Glutamatergic neuron (in vitro differentiated cells): ENCODE results near the gene TRMT44. TPM values are rescaled to one million over a fixed set of nuclear protein-coding genes. Genes with fewer than 3 reads are reported as not detected.
"Not testable (repeated sequence)": the region's sequence is repeated elsewhere in the genome, so short reads cannot be mapped to it uniquely, and the experiment has no call there.

Experiments used
- DNase-seq: peaks from one replicate; pipeline ENCODE4 v3.0.0; 2022
- H3K27ac Mint-ChIP-seq: one replicate; pipeline ENCODE4 v1.8.0; 2020; ENCODE audit warnings: mild to moderate bottlenecking, mixed read lengths, inconsistent platforms; ENCODE audit not compliant: unreplicated experiment
- H3K27me3 Mint-ChIP-seq: one replicate; pipeline ENCODE4 v1.8.0; 2020; ENCODE audit warnings: mild to moderate bottlenecking, moderate library complexity, mixed read lengths, inconsistent platforms; ENCODE audit not compliant: unreplicated experiment
- H3K36me3 Mint-ChIP-seq: one replicate; pipeline ENCODE4 v1.8.0; 2020; ENCODE audit warnings: mild to moderate bottlenecking, mixed read lengths, inconsistent platforms; ENCODE audit not compliant: unreplicated experiment
- H3K4me1 Mint-ChIP-seq: one replicate; pipeline ENCODE4 v1.8.0; 2020; ENCODE audit warnings: mild to moderate bottlenecking, low read depth, mixed read lengths, inconsistent platforms; ENCODE audit not compliant: unreplicated experiment
- H3K4me3 Mint-ChIP-seq: one replicate; pipeline ENCODE4 v1.8.0; 2020; ENCODE audit warnings: mild to moderate bottlenecking, mixed read lengths, inconsistent platforms; ENCODE audit not compliant: unreplicated experiment
- H3K9me3 Mint-ChIP-seq: one replicate; pipeline ENCODE4 v1.8.0; 2020; ENCODE audit warnings: mild to moderate bottlenecking, moderate library complexity, mixed read lengths, inconsistent platforms; ENCODE audit not compliant: unreplicated experiment
- total RNA-seq: library from RNA; stranded (reverse); fragmentation: NEBNext Ultra II Directional; extraction: Animal tissue kit (Norgen Biotek cat#: 25700); gene quantifications from one replicate; pipeline ENCODE4 v1.2.1, GENCODE V29; 2021; ENCODE audit not compliant: unreplicated experiment
- TF ChIP-seq, protein P1 (sequence below): fragments of 200-600 bp; sonication (generic); IDR thresholded peaks from one replicate; pipeline ENCODE4 v1.5.0; 2021; ENCODE audit not compliant: partially characterized antibody, unreplicated experiment

TRMT44 gene
- total RNA-seq, 1 donor from 2014 or later = 23.3 TPM

DNA sequence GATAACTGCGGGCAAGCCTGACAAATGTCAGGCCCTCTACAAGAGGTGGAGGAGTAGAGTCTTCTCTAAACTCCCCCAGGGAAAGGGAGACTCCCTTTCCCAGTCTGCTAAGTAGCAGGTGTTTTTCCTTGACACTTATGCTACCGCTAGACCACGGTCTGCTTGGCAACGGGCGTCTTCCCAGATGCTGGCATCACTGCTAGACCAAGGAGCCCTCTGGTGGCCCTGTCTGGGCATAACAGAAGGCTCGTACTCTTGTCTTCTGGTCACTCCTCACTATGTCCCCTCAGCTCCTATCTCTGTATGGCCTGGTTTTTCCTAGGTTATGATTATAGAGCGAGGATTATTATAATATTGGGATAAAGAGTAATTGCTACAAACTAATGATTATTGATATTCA, 33.7 kb upstream of the TRMT44 start:
- not testable (repeated sequence) for H3K9me3 Mint-ChIP-seq, H3K27me3 Mint-ChIP-seq, H3K36me3 Mint-ChIP-seq, H3K4me3 Mint-ChIP-seq, H3K27ac Mint-ChIP-seq
- DNase-seq = peak; percentile 75
- peaks cover 32% of the 10 kb centered on the region for H3K4me1 Mint-ChIP-seq
- TF ChIP-seq, protein P1, sequence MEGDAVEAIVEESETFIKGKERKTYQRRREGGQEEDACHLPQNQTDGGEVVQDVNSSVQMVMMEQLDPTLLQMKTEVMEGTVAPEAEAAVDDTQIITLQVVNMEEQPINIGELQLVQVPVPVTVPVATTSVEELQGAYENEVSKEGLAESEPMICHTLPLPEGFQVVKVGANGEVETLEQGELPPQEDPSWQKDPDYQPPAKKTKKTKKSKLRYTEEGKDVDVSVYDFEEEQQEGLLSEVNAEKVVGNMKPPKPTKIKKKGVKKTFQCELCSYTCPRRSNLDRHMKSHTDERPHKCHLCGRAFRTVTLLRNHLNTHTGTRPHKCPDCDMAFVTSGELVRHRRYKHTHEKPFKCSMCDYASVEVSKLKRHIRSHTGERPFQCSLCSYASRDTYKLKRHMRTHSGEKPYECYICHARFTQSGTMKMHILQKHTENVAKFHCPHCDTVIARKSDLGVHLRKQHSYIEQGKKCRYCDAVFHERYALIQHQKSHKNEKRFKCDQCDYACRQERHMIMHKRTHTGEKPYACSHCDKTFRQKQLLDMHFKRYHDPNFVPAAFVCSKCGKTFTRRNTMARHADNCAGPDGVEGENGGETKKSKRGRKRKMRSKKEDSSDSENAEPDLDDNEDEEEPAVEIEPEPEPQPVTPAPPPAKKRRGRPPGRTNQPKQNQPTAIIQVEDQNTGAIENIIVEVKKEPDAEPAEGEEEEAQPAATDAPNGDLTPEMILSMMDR = peak; percentile 59

DNA sequence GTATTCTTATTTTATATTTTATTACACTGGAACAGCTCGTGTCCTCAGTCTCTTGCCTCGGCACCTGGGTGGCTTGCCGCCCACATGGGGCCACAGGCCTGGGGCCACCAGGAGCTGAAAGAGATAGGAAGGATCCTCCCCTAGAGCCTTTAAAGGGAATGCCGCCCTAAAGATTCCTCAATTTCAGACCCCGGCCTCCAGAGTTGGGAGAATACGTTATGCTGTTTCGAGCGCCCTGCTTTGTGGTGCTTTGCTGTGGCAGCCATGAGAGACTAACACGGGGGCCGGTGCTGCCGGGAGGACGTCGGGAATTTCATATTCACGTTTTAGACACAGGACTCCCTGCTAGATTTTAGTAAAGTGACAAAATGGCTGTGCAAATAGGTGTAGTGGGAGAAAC, 33.3 kb upstream of the TRMT44 start:
- Mint-ChIP-seq H3K27me3 (peaks cover 1% of the 10 kb centered on the region), H3K4me1 (peaks cover 33% of the 10 kb centered on the region), H3K27ac (no peak overlapping the region), H3K36me3 (peaks cover 10% of the 10 kb centered on the region), H3K4me3 (no peak overlapping the region), H3K9me3 (peaks cover 7% of the 10 kb centered on the region)
- TF ChIP-seq, protein P1 = no peak
- no peak for DNase-seq

GRCh38 chr4:8407756-8408155, 32.8 kb upstream of the TRMT44 start:
- DNase-seq = no peak
- TF ChIP-seq, protein P1 = no peak
- H3K9me3 Mint-ChIP-seq = peaks cover 7% of the 10 kb centered on the region
- H3K4me1 Mint-ChIP-seq = peaks cover 33% of the 10 kb centered on the region
- no peak overlapping the region for H3K27ac Mint-ChIP-seq
- no peak overlapping the region for H3K4me3 Mint-ChIP-seq
- H3K36me3 Mint-ChIP-seq = peaks cover 12% of the 10 kb centered on the region
- H3K27me3 Mint-ChIP-seq = peaks cover 3% of the 10 kb centered on the region

GRCh38 chr4:8409264-8410065, 31.1 kb upstream of the TRMT44 start:
- no peak for DNase-seq
- H3K27me3 Mint-ChIP-seq = peaks cover 7% of the 10 kb centered on the region
- peaks cover 20% of the 10 kb centered on the region for H3K36me3 Mint-ChIP-seq
- TF ChIP-seq, protein P1 = no peak
- H3K9me3 Mint-ChIP-seq = peaks cover 9% of the 10 kb centered on the region
- H3K4me3 Mint-ChIP-seq = no peak overlapping the region
- peaks cover 26% of the 10 kb centered on the region for H3K4me1 Mint-ChIP-seq
- peak overlapping the region; percentile 28 for H3K27ac Mint-ChIP-seq

- peaks cover 24% of the 10 kb centered on the region for H3K36me3 Mint-ChIP-seq
- no peak overlapping the region for H3K27ac Mint-ChIP-seq
- peaks cover 26% of the 10 kb centered on the region for H3K4me1 Mint-ChIP-seq
- no peak overlapping the region for H3K4me3 Mint-ChIP-seq
- TF ChIP-seq, protein P1 = no peak
- no peak for DNase-seq
- H3K9me3 Mint-ChIP-seq = peaks cover 9% of the 10 kb centered on the region
- peaks cover 7% of the 10 kb centered on the region for H3K27me3 Mint-ChIP-seq
Observed at GRCh38 chr4:8410066-8410625, 30.4 kb upstream of the TRMT44 start.
